Body of pancreas (tissue), 4 donors: ENCODE measurements around the gene SLC35E3.

ENCODE experiments used
- CTCF ChIP-seq, 7 experiments: fragments of 450-650 bp in 4 of 7; fragments of 200-600 bp in 3 of 7; sonication (generic) in 3 of 7; IDR thresholded peaks; one replicate each; pipeline ENCODE4 v1.5.1; 2016 to 2019; ENCODE audit warnings: antibody characterized with exemption in 7 of 7
- POLR2A ChIP-seq, 3 donors: fragments of 450-650 bp; IDR thresholded peaks; one replicate each; pipeline ENCODE4 v1.6.1; 2016; ENCODE audit warnings: antibody characterized with exemption in 3 of 3, mild to moderate bottlenecking in 2 of 3

GRCh38 chr12:68781728-68782127 lies 35.8 kb downstream of the SLC35E3 start:
- no peak for TF ChIP-seq CTCF (IDR thresholded peaks at IDR 0.05)
- TF ChIP-seq POLR2A (IDR thresholded peaks at IDR 0.05) = no peak
